ENCODE data around the gene RFPL3.

Gene RFPL3

GRCh38 chr22:32361257-32361656 lies 3.6 kb downstream of the RFPL3 start:
- no peak overlapping the region for H2AFZ ChIP-seq (ENCODE audit: low read depth)
- H3K27ac ChIP-seq: no peak overlapping the region
- no peaks in the 10 kb centered on the region for H3K4me1 ChIP-seq (ENCODE audit: low read depth, poor library complexity, severe bottlenecking)
- no peak for TF ChIP-seq CTCF (conservative IDR thresholded peaks at IDR 0.05; ENCODE audit: low read depth, low read length)
- H3K36me3 ChIP-seq (ENCODE audit: insufficient read depth): no peaks in the 10 kb centered on the region
- H3K4me2 ChIP-seq: no peak overlapping the region
- H3K9ac ChIP-seq: no peak overlapping the region
- H3K27me3 ChIP-seq (ENCODE audit: insufficient read depth, low read depth): no peaks in the 10 kb centered on the region
- no peaks in the 10 kb centered on the region for H3K79me2 ChIP-seq (ENCODE audit: insufficient read depth, low read depth)
- no peak overlapping the region for H3K4me3 ChIP-seq (IDR thresholded peaks at IDR 0.05; ENCODE audit: insufficient read depth, low read depth, low read length)
- H4K20me1 ChIP-seq (ENCODE audit: insufficient read depth): no peaks in the 10 kb centered on the region

- H3K27ac ChIP-seq: no peak overlapping the region
Observed at GRCh38 chr22:32364210-32364609, 6.5 kb downstream of the RFPL3 start.

GRCh38 chr22:32375678-32376450 lies 18.2 kb downstream of the RFPL3 start:
- H3K27me3 ChIP-seq (ENCODE audit: insufficient read depth, low read depth): no peaks in the 10 kb centered on the region
- H4K20me1 ChIP-seq (ENCODE audit: insufficient read depth): no peaks in the 10 kb centered on the region
- H3K27ac ChIP-seq: no peak overlapping the region
- no peak overlapping the region for H3K4me3 ChIP-seq (IDR thresholded peaks at IDR 0.05; ENCODE audit: insufficient read depth, low read depth, low read length)
- TF ChIP-seq CTCF (conservative IDR thresholded peaks at IDR 0.05; ENCODE audit: low read depth, low read length): no peak
- H3K79me2 ChIP-seq (ENCODE audit: insufficient read depth, low read depth): no peaks in the 10 kb centered on the region
- no peaks in the 10 kb centered on the region for H3K4me1 ChIP-seq (ENCODE audit: low read depth, poor library complexity, severe bottlenecking)
- H3K36me3 ChIP-seq (ENCODE audit: insufficient read depth): no peaks in the 10 kb centered on the region
- H2AFZ ChIP-seq (ENCODE audit: low read depth): no peak overlapping the region
- H3K9ac ChIP-seq: no peak overlapping the region
- no peak overlapping the region for H3K4me2 ChIP-seq

More at GRCh38 chr22:32364210-32364609, 6.5 kb downstream of the RFPL3 start:
- H3K79me2 ChIP-seq (ENCODE audit: insufficient read depth, low read depth): no peaks in the 10 kb centered on the region
- no peaks in the 10 kb centered on the region for H4K20me1 ChIP-seq (ENCODE audit: insufficient read depth)
- H2AFZ ChIP-seq (ENCODE audit: low read depth): no peak overlapping the region
- no peak for TF ChIP-seq CTCF (conservative IDR thresholded peaks at IDR 0.05; ENCODE audit: low read depth, low read length)
- H3K36me3 ChIP-seq (ENCODE audit: insufficient read depth): no peaks in the 10 kb centered on the region
- H3K4me3 ChIP-seq (IDR thresholded peaks at IDR 0.05; ENCODE audit: insufficient read depth, low read depth, low read length): no peak overlapping the region
- H3K4me2 ChIP-seq: no peak overlapping the region
- H3K4me1 ChIP-seq (ENCODE audit: low read depth, poor library complexity, severe bottlenecking): no peaks in the 10 kb centered on the region
- no peak overlapping the region for H3K9ac ChIP-seq
- H3K27me3 ChIP-seq (ENCODE audit: insufficient read depth, low read depth): no peaks in the 10 kb centered on the region

GRCh38 chr22:32376681-32377080 lies 19.0 kb downstream of the RFPL3 start:
- H3K9ac ChIP-seq: no peak overlapping the region
- H3K4me1 ChIP-seq (ENCODE audit: low read depth, poor library complexity, severe bottlenecking): no peaks in the 10 kb centered on the region
- no peak overlapping the region for H3K27ac ChIP-seq
- H2AFZ ChIP-seq (ENCODE audit: low read depth): no peak overlapping the region
- TF ChIP-seq CTCF (conservative IDR thresholded peaks at IDR 0.05; ENCODE audit: low read depth, low read length): no peak
- H3K4me2 ChIP-seq: no peak overlapping the region
- H3K79me2 ChIP-seq (ENCODE audit: insufficient read depth, low read depth): no peaks in the 10 kb centered on the region
- H3K27me3 ChIP-seq (ENCODE audit: insufficient read depth, low read depth): no peaks in the 10 kb centered on the region
- no peaks in the 10 kb centered on the region for H3K36me3 ChIP-seq (ENCODE audit: insufficient read depth)
- no peak overlapping the region for H3K4me3 ChIP-seq (IDR thresholded peaks at IDR 0.05; ENCODE audit: insufficient read depth, low read depth, low read length)
- no peaks in the 10 kb centered on the region for H4K20me1 ChIP-seq (ENCODE audit: insufficient read depth)
